Epithelial cell of esophagus (primary cell): Measurements from ENCODE around the gene TFE3.

Source experiments
- DNase-seq: peaks from one replicate; pipeline ENCODE4 v3.0.0; 2010; ENCODE audit warnings: low read depth
- H3K4me3 ChIP-seq: 2 replicates; pipeline ENCODE4 v1.5.1; 2011; ENCODE audit warnings: mild to moderate bottlenecking, low read length, control low read depth
- CTCF ChIP-seq: IDR thresholded peaks from 2 replicates; pipeline ENCODE4 v1.5.1; 2011; ENCODE audit warnings: low read depth, mild to moderate bottlenecking, low read length, control low read depth, inconsistent platforms; ENCODE audit not compliant: insufficient read depth; ENCODE audit errors: missing control alignments

TFE3 gene

DNA sequence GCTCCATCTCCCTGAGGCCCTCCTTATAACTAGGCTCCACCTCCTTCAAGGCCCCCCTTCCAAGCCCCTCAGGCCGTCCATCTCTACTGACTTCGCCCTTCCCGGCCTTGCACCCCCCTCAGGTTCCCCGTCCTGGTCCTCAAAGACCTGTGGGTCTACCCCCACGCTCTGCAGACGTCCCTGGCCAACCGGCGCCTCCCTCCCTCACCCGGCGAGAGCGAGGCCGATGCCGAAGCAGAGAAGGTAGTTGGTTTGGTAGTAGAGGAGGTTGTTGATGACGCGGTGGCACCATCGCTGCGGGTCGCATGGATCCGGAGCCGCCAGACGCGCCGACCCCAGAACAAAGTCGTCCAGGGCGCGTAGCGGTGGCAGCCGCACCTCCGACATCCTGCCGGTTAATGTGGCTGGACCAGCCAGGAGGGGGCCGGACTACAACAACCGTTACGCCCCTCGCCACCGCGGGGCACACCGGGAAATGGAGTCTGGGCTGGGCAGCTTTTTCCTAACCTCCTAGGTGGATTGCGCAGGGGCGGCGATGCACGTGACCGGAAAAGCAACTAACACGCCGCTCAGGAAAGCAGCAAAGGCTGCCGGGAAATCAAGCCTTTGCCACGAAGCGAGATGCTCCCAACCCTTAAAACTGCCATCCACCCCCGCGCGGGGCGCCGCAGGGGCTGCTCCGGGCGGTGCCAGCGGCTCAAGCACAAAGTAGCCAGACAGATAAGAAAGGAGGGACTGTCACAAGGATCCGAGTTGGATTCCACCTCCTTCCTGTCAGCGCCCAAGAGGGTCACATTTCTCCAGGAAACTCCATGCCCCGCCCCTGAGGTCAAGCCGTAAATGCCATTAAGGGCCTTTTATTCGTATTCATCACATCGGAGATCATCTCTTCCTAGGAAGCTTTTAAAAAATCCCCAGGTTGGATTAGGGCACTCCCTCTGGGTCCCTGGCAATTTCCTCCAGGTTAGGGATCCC, 30.7 kb upstream of the TFE3 start, which contains the start of gene PRAF2:
Gene PRAF2, minus strand, starts transcription at position 402 of the 975 bp plus-strand sequence. Its CDS starts 15 bp downstream, at position 387.
- no peak for TF ChIP-seq CTCF
- peak; percentile 92 for DNase-seq

DNA sequence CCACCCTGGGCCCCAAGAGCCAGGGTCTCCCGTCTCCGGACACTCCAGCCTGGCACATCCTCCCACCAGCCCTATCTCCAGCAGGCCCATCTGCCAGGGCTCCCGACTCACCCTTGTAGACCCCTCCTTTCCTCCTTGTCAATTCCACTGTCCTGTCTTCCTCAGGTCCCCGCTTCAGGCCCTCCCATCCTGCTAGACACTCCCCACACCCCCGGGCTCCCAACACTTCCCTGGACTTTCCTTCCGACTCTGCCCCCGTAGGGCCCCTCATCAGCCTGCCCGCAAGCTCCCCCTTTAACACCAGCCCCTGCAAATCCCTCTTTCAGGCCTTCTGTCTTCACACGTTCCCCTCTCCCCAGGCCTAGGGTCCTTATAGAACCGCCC, 29.5 kb upstream of the TFE3 start:
- peak overlapping the region; percentile 65 for H3K4me3 ChIP-seq
- DNase-seq, result no peak
- no peak for TF ChIP-seq CTCF

More for the DNA sequence above, 30.7 kb upstream of the TFE3 start, which contains the start of gene PRAF2:
- H3K4me3 ChIP-seq, result peak within 1 kb of the TSS; percentile 65

DNA sequence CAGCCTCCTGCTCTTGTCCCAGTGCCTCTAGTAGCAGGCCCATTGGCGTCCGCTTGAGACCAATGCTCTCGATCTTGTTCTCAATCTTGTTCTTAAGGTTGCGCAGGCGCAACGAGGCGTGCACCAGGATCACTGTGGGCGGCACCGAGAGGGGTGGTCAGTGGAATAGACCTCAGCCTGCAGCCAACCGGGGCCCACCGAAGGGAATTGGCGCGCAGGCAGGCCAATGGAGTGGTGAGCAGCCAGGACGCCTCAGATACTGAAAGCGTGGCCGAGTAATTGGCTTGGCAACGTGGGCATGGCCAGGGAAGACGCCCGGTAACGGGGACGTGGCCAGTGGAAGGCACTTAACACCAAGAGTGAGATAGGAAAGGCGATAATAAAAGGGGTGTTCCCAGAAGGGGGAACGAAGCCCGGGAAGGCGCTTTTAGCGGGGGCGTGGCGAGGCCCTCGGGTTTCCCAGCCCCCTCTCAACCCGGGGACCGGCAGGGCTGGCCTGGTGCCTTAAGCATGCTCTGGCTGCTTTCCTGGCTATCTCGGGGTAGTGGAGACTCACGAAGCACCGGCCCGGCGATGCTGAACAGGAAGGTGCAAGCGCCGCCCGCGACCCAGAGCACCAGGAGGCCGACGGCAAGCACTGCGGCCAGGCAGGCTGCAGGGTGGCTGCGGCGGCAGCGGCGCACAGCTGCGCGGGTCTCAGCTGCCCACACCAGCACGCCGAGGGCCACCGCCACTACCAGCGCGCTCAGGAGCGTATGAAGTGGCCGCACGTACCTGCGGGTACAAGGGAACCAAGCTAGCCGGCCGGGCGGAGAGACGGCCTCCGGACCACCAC, 28.9 kb upstream of the TFE3 start:
- peak; percentile 72 for DNase-seq
- peak overlapping the region; percentile 65 for H3K4me3 ChIP-seq
- TF ChIP-seq CTCF, result no peak

- TF ChIP-seq CTCF, result no peak
- DNase-seq, result no peak
- no peak overlapping the region for H3K4me3 ChIP-seq
Measured at GRCh38 chrX:49070988-49071387, 27.8 kb upstream of the TFE3 start.

DNA sequence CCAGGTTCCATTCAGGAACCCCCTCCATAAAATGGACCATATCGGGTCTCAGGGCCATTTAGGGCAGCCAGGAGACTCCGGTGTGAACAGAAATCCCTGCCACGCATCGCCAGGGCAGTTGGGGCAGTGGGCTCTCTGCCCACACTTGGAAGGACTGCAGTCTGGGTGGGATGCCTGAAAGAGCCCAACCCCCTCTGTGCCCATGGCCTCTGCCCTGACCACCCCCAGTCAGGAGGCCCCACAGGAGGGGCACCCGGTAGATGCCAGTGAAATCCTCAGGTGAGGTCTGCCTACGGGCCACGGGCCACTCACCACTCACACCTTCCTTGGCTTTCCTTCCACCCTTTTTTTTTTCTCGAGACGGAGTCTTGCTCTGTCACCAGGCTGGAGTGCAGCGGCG, 25.9 kb upstream of the TFE3 start:
- H3K4me3 ChIP-seq, result no peak overlapping the region
- no peak for DNase-seq
- TF ChIP-seq CTCF, result no peak

- no peak for TF ChIP-seq CTCF
- no peak for DNase-seq
- no peak overlapping the region for H3K4me3 ChIP-seq
Measured at GRCh38 chrX:49067285-49068120, 24.3 kb upstream of the TFE3 start.
